Measurements from ENCODE around the gene ERLIN1.
A peak's percentile ranks its signal among the peaks of the same experiment; 100 is the strongest.

The ERLIN1 gene

GRCh38 chr10:100186253-100187212 lies 704 bp upstream of the ERLIN1 start:
- ChIA-PET POLR2A (no interaction called here), CTCF (no interaction called here)
- TF ChIP-seq CTCF (IDR thresholded peaks at IDR 0.05; ENCODE audit: control extremely low read depth, extremely low read depth, low read depth, missing control alignments) = no peak
- no peak for DNase-seq (ENCODE audit: extremely low spot score)

GRCh38 chr10:100184840-100185239 lies 989 bp downstream of the ERLIN1 start:
- ChIA-PET POLR2A (no interaction called here), CTCF (interaction anchor here (1.1 to 2.3 kb wide), 5 partner anchors 11 to 139 kb away, joined by 3 to 15 read pairs (median 4); no protein-coding TSS in a partner anchor)
- peak; percentile 27 for DNase-seq (ENCODE audit: extremely low spot score)
- TF ChIP-seq CTCF (IDR thresholded peaks at IDR 0.05; ENCODE audit: control extremely low read depth, extremely low read depth, low read depth, missing control alignments) = no peak

- DNase-seq (ENCODE audit: extremely low spot score) = no peak
- POLR2A ChIA-PET = no interaction called here
- no peak for TF ChIP-seq CTCF (IDR thresholded peaks at IDR 0.05; ENCODE audit: control extremely low read depth, extremely low read depth, low read depth, missing control alignments)
- CTCF ChIA-PET = interaction anchor here (1.1 to 2.3 kb wide), 6 partner anchors 10 to 139 kb away, joined by 3 to 15 read pairs (median 4); no protein-coding TSS in a partner anchor
Measured at GRCh38 chr10:100184426-100184825, 1.4 kb downstream of the ERLIN1 start.

GRCh38 chr10:100183481-100183880 lies 2.3 kb downstream of the ERLIN1 start:
- TF ChIP-seq CTCF (IDR thresholded peaks at IDR 0.05; ENCODE audit: control extremely low read depth, extremely low read depth, low read depth, missing control alignments) = no peak
- ChIA-PET CTCF (interaction anchor here (1.2 to 2.3 kb wide), 3 partner anchors 9 to 43 kb away, joined by 3 to 15 read pairs (median 4); no protein-coding TSS in a partner anchor), POLR2A (no interaction called here)
- DNase-seq (ENCODE audit: extremely low spot score) = no peak

GRCh38 chr10:100182908-100183307 lies 2.9 kb downstream of the ERLIN1 start:
- ChIA-PET CTCF (no interaction called here), POLR2A (no interaction called here)
- no peak for DNase-seq (ENCODE audit: extremely low spot score)
- no peak for TF ChIP-seq CTCF (IDR thresholded peaks at IDR 0.05; ENCODE audit: control extremely low read depth, extremely low read depth, low read depth, missing control alignments)

- TF ChIP-seq CTCF (IDR thresholded peaks at IDR 0.05; ENCODE audit: control extremely low read depth, extremely low read depth, low read depth, missing control alignments) = no peak
- CTCF ChIA-PET = no interaction called here
- POLR2A ChIA-PET = no interaction called here
- no peak for DNase-seq (ENCODE audit: extremely low spot score)
Measured at GRCh38 chr10:100182281-100182680, 3.5 kb downstream of the ERLIN1 start.

Measured in GM10248 (cell line).